ENCODE measurements around the gene SLC66A3.

DNA sequence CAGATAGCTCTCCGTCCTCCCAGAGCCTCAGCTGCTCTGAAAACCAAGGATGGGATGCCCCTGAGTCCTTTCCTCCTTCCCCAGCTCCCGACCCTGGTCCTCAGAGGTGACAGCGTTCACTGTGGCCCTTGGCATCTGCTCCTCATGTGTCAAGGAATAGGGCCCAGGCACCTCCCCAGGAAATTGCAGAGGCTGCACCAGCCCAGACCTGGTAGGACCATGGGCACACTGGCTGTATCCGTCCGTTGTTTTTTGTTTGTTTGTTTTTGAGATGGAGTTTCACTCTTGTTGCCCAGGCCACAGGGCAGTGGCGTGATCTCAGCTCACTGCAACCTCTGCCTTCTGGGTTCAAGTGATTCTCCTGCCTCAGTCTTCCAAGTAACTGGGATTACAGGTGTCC, 37.5 kb upstream of the SLC66A3 start:
- TF ChIP-seq, protein P1, sequence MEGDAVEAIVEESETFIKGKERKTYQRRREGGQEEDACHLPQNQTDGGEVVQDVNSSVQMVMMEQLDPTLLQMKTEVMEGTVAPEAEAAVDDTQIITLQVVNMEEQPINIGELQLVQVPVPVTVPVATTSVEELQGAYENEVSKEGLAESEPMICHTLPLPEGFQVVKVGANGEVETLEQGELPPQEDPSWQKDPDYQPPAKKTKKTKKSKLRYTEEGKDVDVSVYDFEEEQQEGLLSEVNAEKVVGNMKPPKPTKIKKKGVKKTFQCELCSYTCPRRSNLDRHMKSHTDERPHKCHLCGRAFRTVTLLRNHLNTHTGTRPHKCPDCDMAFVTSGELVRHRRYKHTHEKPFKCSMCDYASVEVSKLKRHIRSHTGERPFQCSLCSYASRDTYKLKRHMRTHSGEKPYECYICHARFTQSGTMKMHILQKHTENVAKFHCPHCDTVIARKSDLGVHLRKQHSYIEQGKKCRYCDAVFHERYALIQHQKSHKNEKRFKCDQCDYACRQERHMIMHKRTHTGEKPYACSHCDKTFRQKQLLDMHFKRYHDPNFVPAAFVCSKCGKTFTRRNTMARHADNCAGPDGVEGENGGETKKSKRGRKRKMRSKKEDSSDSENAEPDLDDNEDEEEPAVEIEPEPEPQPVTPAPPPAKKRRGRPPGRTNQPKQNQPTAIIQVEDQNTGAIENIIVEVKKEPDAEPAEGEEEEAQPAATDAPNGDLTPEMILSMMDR (IDR thresholded peaks at IDR 0.05; ENCODE audit: extremely low read depth in 1 of 2, insufficient read depth in 1 of 2, low read depth in 1 of 2, low read length in 2 of 2) = no peak
- TF ChIP-seq EZH2 (IDR thresholded peaks at IDR 0.05; ENCODE audit: borderline replicate concordance, low read depth, low read length, severe bottlenecking) (no peak), POLR2AphosphoS5 (IDR thresholded peaks at IDR 0.05; ENCODE audit: insufficient read depth, low read depth, low read length) (no peak)
